Measurements from ENCODE around the gene SEPTIN7.

Gene SEPTIN7

GRCh38 chr7:35785250-35785649 lies 15.6 kb upstream of the SEPTIN7 start:
- no peak for DNase-seq (ENCODE audit: low read depth in 3 of 3, low spot score in 1 of 3)

GRCh38 chr7:35787925-35788324 lies 12.9 kb upstream of the SEPTIN7 start:
- no peak for DNase-seq (ENCODE audit: low read depth in 3 of 3, low spot score in 1 of 3)

GRCh38 chr7:35792472-35792871 lies 8.4 kb upstream of the SEPTIN7 start:
- DNase-seq (ENCODE audit: low read depth in 3 of 3, low spot score in 1 of 3) = no peak

GRCh38 chr7:35792873-35793489 lies 7.9 kb upstream of the SEPTIN7 start:
- no peak for DNase-seq (ENCODE audit: low read depth in 3 of 3, low spot score in 1 of 3)

GRCh38 chr7:35797311-35797710 lies 3.5 kb upstream of the SEPTIN7 start:
- no peak for DNase-seq (ENCODE audit: low read depth in 3 of 3, low spot score in 1 of 3)

DNA sequence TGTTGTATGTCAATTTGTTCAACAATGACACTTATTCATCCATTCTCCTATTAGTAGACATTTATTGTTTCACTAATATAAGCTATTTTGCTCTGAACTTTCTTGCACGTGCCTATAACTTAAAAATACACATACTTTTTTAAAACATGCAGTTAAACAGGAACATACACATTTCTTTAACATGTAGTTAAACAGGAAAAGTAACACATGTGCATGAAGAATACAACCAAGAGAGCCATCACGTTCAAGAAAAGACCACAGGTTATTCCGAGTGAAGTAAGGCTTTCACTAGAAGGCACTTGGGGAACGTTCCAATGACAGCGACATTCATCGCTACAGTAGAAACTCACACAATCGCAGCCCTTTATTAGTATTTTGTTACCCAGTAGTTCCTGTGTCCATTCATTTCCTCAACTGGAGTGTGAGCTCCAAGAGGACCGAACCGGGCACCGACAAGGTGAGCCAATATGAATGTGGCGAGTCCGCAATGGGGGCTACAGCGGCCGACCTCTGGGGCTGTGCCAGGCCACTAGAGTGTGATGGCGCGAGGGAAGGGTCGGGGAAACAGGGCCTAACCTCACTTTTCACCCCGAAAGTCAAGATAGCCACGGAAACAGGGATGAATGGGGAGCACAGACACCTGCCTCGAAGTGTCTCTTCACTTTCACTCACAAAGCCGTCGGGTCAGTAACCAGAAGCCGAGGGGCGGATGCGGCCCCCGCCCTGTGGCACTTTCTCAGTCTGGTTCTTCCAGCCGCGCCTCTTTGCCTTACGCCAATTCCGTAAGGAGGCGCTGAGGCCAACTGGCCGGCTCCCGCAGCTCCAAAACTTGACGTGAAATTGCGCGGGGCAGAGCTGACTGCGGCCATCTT lies 775 bp upstream of the SEPTIN7 start:
- peak; percentile 47 to 70 (median 69) for DNase-seq (ENCODE audit: low read depth in 3 of 3, low spot score in 1 of 3)

DNA sequence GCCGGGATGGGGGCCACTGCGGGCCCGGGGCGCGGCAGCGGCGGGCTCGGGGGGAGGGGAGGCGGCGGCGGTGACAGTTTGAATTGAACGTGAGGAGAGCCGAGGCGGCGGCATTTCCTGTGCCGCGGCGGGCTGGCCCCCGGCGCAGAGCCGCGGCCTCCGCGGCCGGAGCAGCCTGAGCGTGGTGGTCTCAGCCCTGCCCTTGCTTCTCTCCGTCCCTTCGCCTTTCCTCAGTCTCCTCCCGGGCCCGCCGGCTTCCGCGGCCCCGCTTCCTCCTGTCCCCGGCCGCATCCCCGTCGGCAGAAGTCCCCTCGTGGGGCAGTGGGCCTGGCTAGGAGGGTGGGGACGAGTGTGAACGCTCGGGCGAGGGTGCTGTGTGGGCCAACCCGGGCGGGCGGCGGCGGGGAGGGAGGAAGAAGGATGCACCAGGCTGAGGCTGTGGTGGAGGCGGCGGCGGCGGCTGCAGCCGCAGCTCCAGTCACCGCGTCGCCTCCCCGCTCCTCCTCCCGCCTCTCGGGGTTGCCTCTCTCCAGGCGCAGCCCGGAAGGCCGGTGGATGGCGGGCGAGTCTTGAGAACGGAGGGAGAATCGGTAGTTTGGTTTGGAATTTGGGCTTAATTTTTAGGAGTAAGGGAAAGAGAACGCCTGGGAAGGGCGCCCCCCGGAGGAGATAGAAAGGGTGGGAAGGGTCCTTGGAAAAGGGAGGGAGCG lies 690 bp downstream of the SEPTIN7 start:
- DNase-seq (ENCODE audit: low read depth in 3 of 3, low spot score in 1 of 3) = peak; percentile 37 to 47 (median 46)

DNA sequence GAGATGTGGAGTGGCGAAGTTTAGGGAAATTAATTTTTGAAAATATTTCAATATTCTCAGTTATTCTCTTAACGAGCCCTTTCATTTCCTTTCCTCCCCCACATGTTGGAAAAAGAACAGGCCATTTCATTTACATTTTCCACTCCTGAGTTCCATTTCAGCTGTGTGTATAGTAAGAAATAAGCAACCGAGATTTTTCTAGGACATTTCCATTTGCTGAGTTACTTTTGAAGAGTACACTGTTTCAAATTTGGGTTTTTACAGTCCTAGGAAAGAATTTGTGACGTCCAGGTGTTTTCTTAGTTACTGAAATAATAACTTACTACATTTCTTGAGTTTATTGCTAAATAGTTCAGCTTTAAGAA lies 1.2 kb downstream of the SEPTIN7 start:
- no peak for DNase-seq (ENCODE audit: low read depth in 3 of 3, low spot score in 1 of 3)

DNA sequence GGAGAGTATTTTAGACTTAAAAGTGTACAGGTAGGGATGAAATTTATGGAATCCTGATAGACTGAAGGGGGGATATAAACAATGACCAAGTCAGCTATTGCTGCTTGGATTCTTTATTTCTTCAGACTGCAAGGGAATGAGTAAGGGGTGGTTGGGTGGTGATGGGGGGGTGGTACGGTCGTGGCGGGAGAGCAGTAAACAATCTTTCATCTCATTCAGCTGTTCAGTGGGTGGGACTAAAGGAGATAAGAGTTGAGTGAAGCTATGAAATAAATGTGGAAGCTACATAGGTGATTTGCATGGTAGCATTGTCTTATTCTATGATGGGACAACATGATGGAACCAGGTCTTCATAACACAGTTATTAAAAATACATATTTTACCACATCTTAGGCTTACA lies 1.8 kb downstream of the SEPTIN7 start:
- no peak for DNase-seq (ENCODE audit: low read depth in 3 of 3, low spot score in 1 of 3)

GRCh38 chr7:35804231-35804970 lies 3.5 kb downstream of the SEPTIN7 start:
- no peak for DNase-seq (ENCODE audit: low read depth in 3 of 3, low spot score in 1 of 3)

DNA sequence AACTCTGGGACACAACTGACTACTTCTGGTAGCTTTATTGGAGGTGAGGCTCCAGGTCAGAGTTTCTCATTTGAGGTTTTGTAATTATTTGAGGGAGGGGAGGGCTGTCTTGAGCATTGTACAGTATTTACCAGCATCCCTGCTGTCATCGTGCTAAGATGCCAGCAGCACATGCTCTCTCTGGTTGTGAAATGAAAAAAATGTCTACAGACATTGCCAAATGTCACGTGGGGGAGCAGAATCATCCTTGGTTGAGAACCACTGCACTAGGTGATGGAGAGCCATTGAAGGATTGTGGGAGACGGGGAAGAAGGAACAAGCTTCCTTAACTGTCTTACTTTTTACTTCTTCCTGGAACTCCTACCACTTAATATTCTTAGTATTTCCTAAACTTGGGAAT lies 5.0 kb downstream of the SEPTIN7 start:
- no peak for DNase-seq (ENCODE audit: low read depth in 3 of 3, low spot score in 1 of 3)

DNA sequence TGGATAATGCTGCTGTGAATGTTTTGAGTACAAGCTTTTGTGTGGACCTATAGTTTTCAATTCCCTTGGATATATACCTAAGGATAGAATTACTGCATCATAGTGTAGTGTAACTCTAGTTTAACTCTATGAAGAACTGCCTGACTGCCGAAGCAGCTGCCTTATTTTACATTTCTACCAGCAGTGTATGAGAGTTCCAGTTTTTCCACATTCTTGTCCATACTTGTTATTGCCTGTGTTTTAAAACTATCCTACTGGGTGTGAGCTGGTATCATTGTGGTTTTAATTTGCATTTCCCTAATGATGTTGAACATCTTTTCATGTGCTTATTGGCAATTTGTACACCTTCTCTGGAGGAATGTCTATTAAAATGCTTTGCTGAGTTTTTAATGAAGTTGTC lies 15.7 kb downstream of the SEPTIN7 start:
- DNase-seq (ENCODE audit: low read depth in 3 of 3, low spot score in 1 of 3) = no peak

DNA sequence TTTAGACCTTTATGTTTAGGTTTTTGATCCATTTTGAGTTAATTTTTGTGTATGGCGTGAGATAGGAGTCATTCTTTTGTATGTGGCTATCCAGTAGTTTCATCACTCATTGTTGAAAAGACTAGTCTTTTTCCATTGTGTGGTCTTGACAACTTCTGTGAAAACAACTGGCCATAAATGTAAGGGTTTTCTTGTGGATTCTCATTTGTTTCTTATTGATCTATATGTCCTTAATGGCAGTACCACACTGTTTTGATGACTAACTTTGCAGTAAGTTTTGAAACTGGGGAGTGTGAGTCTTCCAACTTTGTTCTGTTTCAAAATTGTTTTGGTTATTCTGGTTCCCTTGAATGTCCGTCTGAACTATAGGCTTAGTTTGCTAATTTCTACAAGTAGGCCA lies 16.3 kb downstream of the SEPTIN7 start:
- no peak for DNase-seq (ENCODE audit: low read depth in 3 of 3, low spot score in 1 of 3)

GRCh38 chr7:35817930-35818329 lies 17.1 kb downstream of the SEPTIN7 start:
- no peak for DNase-seq (ENCODE audit: low read depth in 3 of 3, low spot score in 1 of 3)

DNA sequence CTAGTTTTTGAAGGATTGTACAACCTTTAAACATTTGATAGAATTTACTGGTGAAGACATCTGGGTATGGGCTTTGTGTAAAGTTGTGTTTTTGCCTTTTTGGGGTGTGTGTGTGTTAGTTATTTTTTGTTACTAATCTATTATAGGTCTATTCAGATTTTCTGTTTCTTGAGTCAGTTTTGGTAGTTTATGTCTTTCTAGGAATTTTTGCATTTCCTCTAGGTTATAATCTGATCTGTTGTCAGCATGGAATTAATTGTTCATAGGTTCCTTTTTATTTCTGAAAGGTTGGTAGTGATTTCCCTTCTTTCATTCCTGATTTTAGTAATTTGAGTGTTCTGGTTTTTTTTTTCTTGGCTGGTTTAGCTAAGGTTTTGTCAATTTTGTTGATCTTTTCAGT lies 17.7 kb downstream of the SEPTIN7 start:
- no peak for DNase-seq (ENCODE audit: low read depth in 3 of 3, low spot score in 1 of 3)

DNA sequence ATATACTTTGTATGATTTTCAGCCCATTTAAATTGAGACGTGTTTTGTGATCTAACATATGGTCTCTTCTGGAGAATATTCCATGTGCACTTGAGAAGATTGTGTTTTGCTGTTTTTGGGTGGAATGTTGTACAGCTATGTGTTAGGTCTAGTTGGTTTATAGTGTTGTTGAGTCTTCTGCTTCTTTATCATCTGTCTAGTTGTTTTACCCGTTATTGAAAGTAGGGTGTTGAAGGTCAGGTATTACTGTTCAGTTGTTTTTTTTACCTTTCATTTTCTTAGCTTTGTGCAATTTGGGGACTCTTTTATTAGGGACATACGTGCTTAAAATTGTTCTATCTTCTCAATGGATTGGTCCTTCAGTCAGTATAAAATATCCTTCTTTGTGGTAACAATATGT lies 18.5 kb downstream of the SEPTIN7 start:
- DNase-seq (ENCODE audit: low read depth in 3 of 3, low spot score in 1 of 3) = no peak

DNA sequence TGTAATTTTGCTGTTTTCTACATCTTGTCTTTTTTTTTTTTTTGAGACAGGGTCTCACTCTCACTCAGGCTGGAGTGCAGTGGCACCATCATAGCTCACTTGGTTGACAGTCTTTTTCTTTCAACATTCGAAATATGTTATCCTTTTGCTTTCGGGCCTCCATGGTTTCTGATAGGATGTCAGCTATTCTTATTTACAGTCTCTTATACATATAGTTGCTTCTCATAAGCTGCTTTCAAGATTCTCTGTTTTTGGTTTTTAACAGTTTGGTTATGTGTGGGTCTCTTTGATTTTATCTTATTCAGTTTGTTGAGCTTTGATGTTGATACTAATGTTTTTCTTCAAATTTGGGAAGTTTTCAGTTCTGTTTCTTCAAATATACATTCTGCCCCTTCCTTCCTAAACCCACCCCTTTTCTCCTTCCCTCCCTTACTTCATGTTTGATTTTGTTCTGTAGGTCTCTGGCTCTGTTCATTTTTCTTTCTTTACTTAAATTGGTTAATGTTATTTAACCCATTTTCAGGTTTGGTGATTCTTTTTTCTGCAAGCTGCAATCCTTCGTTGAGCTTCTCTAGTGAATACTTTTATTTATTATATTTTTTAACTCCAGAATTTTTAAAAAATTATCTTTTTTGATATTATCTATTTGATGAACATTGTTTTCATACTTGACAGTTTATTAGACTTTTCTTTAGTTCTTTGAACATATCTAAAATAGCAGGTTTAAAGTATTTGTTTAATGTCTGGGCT lies 19.3 kb downstream of the SEPTIN7 start:
- no peak for DNase-seq (ENCODE audit: low read depth in 3 of 3, low spot score in 1 of 3)

DNA sequence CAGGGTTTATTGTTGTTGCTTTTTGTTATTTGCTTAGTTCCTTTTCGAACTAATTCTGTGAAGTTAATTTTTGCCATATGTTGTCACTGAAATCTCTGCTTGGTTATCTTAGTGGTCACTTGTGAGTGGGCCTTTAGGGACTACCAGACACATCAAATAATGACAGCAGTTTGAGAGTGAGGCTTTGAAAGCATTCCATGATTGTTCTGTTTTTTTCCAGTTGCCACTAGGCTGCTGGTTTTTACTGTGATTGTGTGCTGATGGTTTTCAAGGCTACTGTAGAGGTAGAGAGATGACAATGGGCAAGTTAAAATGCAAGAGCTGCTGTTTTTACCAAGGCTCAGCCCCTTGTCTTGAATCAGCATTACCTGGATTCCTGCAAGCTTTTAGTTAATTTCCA lies 20.0 kb downstream of the SEPTIN7 start:
- no peak for DNase-seq (ENCODE audit: low read depth in 3 of 3, low spot score in 1 of 3)

DNA sequence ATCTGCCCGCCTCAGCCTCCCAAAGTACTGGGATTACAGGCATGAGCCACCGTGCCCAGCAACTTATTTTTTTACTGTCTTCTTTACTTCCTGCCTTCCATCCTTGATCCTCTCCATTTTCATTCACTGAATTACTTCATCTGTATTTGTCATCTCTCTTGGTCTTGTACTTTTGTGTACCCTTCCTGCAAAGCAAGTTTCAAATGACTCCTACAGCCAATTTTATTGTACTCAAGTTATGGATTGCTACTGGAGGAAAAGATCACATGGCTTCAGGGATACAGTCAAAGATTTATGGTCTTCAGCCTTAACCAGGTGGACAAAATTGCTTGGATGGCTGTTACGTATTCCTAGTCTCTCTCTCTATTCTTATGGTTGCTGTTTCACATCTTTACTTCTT lies 22.6 kb downstream of the SEPTIN7 start:
- no peak for DNase-seq (ENCODE audit: low read depth in 3 of 3, low spot score in 1 of 3)

DNA sequence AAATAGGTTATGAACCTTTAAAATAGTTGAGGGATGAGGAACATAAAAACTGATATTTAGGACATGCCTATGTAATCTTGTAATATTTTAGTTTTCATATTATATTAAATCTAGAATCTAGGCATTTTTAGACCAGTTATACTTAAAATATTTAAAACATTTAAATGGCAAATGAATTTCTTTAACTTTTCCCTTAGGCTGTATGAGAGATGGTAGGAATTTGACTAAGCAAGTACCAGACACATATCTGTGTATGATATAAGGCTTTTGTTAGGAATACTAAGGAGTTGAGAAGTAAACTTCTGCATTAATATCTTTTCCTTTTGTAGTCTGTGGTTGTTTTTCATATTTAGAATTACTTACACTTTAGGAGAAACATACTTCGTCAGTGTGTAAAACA lies 25.1 kb downstream of the SEPTIN7 start:
- no peak for DNase-seq (ENCODE audit: low read depth in 3 of 3, low spot score in 1 of 3)

GRCh38 chr7:35826751-35827150 lies 25.9 kb downstream of the SEPTIN7 start:
- no peak for DNase-seq (ENCODE audit: low read depth in 3 of 3, low spot score in 1 of 3)

All from stimulated activated CD4-positive, alpha-beta T cell treated with anti-CD3 and anti-CD28 coated beads, TNF-alpha, amount 100 ng/mL, for 1 hour (primary cell).